G401.6 (cell line): ENCODE data around the gene HS1BP3.

Experiments used
- FAIRE-seq: peaks from 2 replicates; lab custom pipeline; 2012; peaks lifted over from hg19 to GRCh38; lab: Jason Lieb, UNC

Gene HS1BP3

DNA sequence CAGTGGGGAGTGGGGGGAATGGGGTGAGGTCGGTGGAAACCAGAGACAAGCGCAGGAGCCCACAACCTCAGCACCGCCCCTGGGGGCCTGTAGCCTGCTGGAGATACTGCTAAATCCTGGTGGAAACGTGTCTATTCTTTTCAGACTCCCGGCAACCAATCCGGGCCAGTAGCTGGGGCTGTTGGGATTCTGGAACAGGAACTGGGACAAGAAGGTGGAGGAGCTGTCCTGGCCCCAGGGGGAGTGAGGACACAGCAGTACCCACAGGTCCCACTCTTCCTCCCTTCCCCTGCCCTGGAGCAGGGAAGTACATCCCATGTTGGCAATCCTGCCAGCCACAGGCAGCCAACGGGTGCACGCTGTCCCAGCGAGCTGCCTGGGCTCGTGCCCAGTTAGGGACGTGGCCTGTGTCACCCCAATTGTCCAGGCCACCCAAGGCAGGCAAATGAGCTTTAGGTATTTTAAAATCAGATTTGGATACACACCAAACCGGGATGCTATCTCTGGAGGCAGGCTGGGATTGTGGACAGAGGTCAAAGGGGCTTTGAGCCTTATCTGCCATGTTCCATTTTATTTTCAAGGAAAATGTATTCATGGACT lies 51.8 kb downstream of the HS1BP3 start:
- no peak for FAIRE-seq

DNA sequence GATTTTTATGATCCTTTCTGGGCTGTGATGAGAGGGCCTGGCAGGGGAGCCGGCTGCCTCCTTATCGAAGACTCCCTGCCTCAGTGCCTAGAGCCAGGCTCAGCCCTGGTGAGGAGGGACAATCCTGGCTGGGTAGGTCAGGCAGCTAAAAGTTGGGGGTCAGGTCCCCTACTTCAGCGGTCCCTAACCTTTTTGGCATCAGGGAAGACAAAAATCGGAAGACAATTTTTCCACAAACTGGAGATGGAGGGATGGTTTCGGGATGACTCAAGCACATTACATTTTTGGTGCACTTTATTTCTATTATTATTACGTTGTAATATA lies 53.1 kb downstream of the HS1BP3 start:
- FAIRE-seq: no peak

- FAIRE-seq: no peak
These were observed 53.7 kb downstream of the HS1BP3 start for GRCh38 chr2:20596973-20597859.

GRCh38 chr2:20596193-20596972 lies 54.5 kb downstream of the HS1BP3 start:
- no peak for FAIRE-seq

- no peak for FAIRE-seq
These were observed 55.3 kb downstream of the HS1BP3 start for GRCh38 chr2:20595439-20596192.

DNA sequence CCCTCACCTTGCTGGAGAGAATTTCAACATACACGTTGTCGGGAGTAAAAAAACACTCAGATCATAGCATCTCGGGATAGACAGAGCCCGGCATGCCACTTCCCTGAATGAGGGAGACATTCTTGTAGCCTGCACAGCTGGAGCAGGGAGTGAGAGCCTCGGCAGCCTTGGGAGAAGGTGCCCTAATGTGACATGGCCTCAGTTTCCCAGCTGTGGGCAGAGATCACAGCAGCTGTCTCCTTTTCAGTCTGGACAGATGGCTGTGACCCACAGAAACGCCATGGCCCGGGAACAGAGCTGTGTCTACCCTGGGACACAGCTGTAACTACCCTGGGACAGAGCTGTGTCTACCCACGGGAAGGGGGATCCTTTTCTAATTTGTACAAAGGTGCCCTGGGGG lies 55.9 kb downstream of the HS1BP3 start:
- FAIRE-seq: no peak

- FAIRE-seq: no peak
These were observed 56.7 kb downstream of the HS1BP3 start for GRCh38 chr2:20594048-20594750.

GRCh38 chr2:20593072-20594034 lies 57.5 kb downstream of the HS1BP3 start:
- FAIRE-seq: no peak

DNA sequence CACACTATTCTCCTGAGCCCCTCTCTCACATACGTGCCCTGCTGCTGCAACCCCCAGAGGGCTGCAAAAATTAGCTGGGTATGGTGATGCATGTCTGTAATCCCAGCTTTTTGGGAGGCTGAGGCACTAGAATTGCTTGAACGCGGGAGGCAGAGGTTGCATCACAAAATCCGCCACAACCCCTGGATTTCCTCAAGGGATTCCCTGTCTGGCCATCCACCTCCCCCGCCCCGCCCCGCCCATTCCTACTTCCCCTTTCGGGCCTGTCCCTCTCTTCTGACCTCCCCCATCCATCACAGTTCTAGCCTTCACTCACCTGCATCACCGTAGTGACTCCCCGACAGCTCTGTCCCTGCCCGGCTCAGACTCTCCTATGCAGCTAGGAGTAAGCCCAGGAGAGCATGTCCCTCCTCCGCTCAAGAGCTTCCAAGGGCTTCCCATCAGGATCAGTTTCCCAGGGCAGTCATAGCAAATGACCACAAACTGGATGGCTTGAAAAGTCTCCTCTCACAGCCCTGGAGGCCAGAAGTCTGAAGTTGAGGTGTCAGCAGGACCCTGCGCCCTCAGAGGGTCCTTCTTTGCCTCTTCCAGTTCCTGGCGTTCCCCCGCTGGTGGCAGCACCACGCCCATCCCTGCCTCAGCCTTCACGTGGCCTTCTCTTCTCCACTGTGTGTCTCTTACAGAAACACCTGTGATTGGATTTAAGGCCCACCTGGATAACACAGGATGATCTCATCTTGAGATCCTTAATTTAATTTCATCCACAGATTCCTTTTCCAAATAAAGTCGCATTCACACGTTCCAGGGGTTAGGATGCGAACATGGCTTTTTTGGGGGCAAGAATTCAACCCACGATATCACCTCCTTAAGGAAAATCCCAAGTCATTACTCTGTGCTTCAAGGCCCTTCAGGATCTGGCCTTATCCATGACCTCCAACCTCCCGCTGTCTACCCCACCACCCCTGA lies 58.5 kb downstream of the HS1BP3 start:
- no peak for FAIRE-seq

- no peak for FAIRE-seq
These were observed 60.0 kb downstream of the HS1BP3 start for GRCh38 chr2:20590704-20591515.

DNA sequence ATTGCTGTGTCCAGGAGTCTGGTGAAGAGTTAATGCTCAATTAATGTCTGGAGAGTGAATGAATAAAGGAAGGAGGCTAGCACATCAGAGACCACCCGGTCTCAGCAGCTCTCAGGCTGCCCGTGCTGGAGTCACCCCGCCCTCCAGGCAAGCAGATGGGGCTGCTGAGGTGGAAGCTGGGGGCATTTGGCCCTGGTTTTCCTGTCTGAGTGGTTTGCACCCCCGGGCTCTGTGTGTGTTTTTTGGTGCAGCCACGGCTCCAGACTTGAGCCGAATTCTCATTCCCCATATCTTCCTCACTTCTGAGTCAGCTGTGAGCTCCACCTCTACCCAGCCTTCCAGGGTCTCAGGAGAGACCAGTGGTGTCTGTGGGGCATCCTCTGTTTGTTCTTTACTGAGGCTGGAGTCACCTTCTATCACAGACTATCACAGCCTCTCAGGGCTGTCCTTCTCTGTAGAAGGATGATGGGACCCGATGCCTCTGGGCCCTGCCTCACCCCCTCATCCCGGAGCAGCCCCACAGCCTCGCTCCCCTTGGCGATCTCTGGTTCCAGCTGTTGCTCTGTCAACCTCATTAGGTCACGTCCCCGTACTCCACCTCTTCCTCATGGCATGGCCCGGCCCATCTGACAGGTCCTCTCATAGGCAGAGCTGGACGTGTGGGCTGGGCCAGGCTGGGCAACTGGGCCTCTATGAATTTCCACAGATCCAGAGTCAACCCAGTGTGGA lies 60.8 kb downstream of the HS1BP3 start:
- FAIRE-seq: no peak

GRCh38 chr2:20588918-20589871 lies 61.7 kb downstream of the HS1BP3 start:
- no peak for FAIRE-seq

- no peak for FAIRE-seq
These were observed 64.9 kb downstream of the HS1BP3 start for GRCh38 chr2:20585710-20586594.

DNA sequence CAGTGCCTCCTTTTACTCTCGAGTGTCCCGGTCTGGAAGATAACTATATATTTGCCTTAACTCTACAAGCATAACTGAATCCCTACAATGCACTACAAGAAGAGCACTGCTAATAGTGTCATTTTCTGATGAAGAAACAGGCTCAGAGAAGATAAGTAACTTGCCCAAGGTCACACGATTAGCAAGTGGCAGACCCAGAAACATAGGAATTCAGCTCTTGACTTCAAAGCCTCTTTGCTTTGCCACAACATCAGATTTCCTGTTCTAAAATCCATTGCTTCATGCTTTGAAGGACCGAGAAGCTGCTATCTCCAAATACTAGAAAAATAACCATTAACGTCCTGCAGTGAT lies 65.6 kb downstream of the HS1BP3 start:
- no peak for FAIRE-seq
